Fibroblast of lung (primary cell): Measurements from ENCODE around the gene SLC38A6.

Experiments used
- CTCF ChIP-seq, 2 donors: IDR thresholded peaks in 1 of 2; conservative IDR thresholded peaks in 1 of 2; 1 replicate in 1 of 2; 2 replicates in 1 of 2; pipeline ENCODE4 v1.5.1; 2011 to 2012; ENCODE audit warnings: low read length in 2 of 2, control low read depth in 1 of 2, inconsistent platforms in 1 of 2, low read depth in 1 of 2, mild to moderate bottlenecking in 1 of 2
- EZH2 ChIP-seq: IDR thresholded peaks from 2 replicates; pipeline ENCODE4 v1.5.1; 2012; ENCODE audit warnings: low read length, control low read depth, mild to moderate bottlenecking; ENCODE audit errors: missing control alignments

DNA sequence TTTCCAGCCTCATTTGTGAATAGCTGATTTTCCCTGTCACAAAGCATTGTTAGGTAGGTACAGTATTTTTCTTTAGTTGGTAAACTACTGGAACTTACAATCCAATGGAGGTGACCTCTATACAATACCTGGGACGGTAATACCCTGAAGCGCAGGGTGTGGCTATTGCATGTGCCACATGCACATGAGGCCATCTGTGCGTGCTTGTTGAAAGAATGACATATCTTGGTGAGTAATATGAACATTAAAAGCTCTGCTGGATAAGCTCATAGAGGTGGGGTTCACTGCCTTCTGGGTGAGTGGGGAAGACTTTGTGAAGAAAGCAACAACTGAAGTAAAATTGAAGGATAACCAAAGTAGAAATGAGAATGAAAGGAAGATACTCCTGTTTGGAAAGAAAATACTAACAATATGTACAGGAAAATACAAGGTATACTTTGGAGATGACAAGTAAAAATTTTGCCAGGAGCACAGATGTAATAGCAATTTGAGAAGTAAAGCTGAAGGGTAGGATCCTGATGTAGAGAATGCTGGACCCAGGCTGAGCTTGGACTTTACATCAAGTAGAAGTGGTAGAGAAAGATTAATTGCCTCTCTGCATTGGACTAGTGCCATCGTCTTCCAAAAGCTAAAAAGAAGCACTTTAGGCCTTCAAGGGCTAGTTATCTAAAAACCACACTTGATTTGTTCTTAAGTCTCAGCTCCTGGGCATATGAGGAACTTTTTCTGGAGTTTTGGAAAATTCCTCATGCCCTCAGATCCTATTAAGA is 97.1 kb downstream of the SLC38A6 start:
- no peak for TF ChIP-seq CTCF (conservative IDR thresholded peaks at IDR 0.05 in 1 of 2, IDR thresholded peaks at IDR 0.05 in 1 of 2; ENCODE audit: low read depth in 1 of 2, low read length in 2 of 2)
- no peak for TF ChIP-seq EZH2
